Suppressor macrophage treated with lipopolysaccharide for 4 hours (primary cell): ENCODE results near the gene ADIPOR2.
A peak's percentile ranks its signal among the peaks of the same experiment; 100 is the strongest.
"Not testable (repeated sequence)": the region's sequence is repeated elsewhere in the genome, so short reads cannot be mapped to it uniquely, and the experiment has no call there.

Experiments
- DNase-seq: peaks from one replicate; pipeline ENCODE4 v3.0.0-alpha.2; 2020

ADIPOR2 gene

GRCh38 chr12:1666215-1666614 lies 24.7 kb upstream of the ADIPOR2 start:
- DNase-seq: no peak

DNA sequence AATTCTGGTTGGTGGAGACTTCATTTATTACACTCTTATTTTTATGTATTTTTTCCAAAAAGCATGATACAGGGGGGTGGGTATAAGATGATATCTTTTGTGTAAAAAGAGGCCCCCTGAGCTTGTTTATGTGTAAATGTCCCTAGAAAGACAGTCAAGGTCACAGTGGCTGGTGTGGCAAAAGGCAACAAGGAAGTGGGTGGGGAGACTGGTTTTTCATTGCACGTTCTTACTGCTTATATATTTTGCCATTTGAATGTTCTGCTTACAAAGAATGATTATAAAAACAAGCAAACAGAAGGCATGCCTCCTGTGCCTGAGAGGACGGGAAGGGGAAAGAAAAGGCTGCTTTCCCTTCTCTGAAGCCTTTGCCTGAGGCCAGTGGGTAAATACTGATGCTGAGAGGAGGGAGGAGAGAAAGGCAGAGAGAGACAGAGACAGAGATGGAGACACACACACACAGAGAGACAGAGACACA lies 24.1 kb upstream of the ADIPOR2 start:
- no peak for DNase-seq

GRCh38 chr12:1668833-1669543 lies 21.9 kb upstream of the ADIPOR2 start:
- DNase-seq: peak; percentile 89

DNA sequence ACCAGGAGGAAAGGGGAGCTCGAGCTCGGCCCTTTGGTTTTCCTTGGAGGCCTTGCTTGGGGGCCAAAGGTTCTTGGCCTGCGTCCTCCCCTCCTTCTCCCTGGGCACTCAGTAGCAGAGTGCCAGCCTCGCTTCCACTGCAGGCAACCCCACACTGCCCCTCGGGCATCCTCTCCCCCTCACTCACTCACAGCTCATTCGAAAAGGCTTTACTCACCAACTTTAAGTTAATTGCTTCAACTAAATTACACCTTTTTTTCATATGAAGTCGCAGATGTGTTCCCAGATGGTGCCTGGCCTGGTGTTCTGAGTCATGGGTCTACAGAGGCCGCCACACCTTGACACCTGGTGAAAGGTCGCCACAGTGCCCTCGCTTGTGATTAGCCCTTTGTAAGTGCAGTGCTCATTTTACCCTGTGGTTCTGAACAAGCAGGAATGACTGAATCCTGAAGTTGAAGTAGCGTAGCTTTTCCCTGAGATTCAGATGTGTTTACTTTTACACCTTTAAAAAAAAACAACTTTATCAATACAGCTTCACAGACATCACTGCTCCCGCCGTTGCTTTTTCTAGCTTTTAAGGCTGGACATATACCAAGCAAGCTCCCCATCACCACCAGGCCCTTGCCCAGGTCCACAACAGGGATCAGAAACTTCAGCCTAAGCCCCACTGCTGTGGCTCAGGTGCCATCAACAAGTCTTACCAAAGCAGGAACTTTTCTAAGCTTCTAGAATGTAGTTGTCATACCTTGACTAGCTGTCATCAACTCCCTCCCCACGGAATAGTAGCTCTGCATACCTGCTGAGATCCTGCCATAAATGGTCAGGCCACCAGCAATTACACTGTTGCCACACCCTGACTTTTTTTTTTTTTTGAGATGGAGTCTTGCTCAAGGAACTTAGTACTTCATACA lies 20.3 kb upstream of the ADIPOR2 start:
- no peak for DNase-seq

DNA sequence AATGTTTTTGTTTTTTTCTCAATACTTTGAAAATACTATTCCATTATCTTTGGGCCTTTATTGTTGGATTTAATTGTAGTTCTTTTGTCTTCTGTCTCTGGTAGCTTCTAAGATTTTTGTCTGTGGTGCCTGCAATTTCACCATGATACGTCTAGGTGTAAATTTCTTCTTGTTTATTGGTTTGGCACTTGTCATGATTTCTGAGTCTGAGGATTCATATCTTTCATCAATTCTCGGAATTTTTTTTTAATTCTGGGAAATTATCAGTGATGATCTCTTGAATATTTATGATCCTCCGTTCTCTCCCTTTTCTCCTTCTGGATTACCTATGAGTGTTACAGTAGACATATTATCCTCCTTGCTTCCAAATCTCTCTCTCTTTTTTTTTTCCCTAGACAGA lies 14.8 kb upstream of the ADIPOR2 start:
- no peak for DNase-seq

GRCh38 chr12:1680804-1681492 lies 9.9 kb upstream of the ADIPOR2 start:
- DNase-seq: no peak

- no peak for DNase-seq
Observed at GRCh38 chr12:1681493-1681807, 9.4 kb upstream of the ADIPOR2 start.

- DNase-seq: peak; percentile 16
Observed at GRCh38 chr12:1688086-1688710, 2.7 kb upstream of the ADIPOR2 start.

DNA sequence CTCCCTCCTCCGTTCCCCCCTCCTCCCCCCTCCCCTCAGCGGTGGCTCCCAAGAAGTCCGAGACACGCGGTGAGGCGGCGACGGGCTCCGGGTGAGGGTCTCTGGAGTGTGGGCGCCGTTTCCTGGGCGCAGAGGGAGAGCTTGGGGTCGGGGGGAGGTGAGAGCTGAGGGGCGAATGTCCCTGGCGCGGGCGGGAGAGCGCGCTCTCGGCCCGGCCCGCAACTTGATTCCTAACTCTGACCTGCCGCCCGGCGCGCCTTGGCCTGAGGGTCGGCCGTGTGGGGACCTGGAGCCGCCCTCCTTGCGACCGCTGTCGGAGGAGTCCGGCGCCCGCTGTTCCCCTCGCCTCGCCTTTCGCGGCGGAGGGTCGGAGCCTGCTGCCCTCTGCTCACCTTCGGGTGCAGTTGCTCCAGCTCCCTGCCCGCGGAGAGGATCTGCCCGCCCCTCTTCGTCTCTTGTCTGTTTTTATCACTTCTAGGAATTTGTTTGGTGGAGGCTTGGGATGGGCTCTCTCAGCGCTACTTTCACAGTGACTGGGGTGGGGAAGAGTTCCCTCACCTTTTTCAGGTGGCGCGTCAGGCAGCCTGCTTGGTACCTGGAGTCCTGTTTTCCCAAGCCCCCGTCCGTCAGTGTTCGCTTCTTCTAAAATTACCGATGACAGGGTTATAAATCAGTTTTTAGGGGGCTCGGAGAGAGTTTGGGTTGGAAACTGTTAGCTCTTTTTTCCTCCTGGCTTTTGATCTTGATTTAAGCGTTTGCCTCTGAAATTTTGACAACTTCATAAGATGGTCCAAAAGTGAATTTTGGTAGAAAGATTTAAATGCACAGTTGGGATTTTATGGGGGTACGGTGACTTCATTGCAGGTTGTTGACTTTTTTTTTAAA lies 495 bp downstream of the ADIPOR2 start:
- peak; percentile 42 for DNase-seq

DNA sequence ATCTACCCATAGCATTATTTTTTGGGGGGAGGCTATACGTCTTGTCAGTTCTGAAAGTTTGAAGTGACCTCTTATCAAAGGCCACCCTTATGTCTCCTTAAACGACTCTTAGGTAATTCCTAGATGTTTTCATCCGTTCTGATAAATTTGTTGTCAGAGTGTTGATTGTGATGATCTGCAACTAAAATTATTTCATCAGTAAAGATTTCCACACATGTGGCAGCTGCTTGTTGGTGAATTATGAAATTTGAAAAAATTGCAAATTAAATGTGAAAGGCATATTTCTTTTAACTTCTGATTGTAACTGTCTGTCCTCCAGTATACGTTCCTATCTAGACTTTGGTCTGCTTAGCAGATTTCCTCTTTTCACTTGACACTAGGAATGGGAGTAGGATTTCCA lies 1.4 kb downstream of the ADIPOR2 start:
- DNase-seq: peak; percentile 56

- peak; percentile 71 for DNase-seq
Observed at GRCh38 chr12:1692895-1693610, 2.2 kb downstream of the ADIPOR2 start.

DNA sequence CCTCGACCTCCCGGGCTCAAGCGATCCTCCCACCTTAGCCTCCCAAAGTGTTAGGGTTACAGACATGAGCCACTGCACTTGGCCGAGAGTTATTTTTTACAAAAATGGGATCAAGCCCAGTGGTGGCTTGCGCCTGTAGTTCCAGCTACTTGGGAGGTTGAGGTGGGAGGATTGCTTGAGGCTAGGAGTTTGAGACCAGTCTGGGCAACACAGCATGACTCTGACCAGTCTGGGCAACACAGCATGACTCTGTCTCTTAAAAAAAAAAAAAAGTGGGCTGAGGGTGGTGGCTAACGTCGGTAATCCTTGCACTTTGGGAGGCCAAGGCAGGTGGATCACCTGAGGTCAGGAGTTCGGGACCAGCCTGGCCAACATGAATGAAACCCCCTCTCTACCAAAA lies 4.2 kb downstream of the ADIPOR2 start:
- not testable (repeated sequence) for DNase-seq

DNA sequence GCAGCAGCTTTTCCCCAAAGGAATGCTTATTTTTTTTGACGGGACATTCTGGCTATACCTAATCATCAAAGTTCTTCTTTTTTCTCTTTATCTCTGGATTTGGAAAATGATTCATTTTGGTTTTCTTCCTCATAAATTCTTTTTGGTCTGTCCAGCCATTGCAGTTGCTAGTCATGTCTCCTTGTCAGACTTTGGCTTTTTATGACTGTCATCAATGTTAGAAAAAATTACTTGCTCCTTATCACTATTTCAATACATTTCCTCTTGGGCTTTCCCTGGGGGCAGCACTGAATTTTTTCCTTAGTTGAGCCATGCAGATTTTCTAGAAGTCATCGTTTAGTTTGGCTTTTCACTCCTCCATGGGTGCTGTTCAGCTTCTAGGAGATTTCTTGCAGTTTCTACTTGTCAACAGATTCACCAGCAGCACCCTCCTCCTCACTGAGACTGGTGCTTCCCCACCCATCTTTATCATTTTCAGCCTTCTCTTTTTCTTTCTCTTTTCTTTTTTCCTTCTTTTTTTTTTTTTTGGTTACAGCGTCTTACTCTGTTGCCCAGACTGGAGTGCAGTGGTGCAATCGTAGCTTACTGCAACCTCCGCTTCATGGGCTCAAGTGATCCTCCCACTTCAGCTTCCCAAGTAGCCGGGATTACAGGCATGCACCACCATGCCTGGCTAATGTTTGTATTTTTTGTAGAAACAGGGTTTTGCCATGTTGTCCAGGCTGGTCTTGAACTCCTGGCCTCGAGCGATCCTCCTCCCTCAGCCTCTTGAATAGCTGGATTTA lies 5.2 kb downstream of the ADIPOR2 start:
- DNase-seq: peak; percentile 43

- no peak for DNase-seq
Observed at GRCh38 chr12:1696800-1697199, 5.9 kb downstream of the ADIPOR2 start.

DNA sequence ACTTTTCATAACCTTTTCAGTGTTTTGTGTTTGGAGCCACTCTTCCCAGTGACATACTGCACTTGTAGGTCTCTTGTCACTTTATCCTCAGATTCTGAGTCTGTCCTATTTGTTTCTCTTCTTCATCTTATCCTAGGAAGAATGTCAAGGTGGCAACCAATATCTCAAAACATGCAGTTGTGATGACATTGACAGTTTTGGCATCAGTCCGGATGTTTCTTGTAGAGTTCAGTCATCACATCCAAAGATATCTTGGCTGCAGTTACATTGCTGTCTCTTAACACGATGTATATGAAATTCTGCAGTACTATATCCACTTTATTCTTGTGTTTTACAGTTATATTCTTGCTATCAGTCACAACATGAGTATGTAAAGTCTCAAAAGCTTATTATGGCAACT lies 6.4 kb downstream of the ADIPOR2 start:
- DNase-seq: no peak

DNA sequence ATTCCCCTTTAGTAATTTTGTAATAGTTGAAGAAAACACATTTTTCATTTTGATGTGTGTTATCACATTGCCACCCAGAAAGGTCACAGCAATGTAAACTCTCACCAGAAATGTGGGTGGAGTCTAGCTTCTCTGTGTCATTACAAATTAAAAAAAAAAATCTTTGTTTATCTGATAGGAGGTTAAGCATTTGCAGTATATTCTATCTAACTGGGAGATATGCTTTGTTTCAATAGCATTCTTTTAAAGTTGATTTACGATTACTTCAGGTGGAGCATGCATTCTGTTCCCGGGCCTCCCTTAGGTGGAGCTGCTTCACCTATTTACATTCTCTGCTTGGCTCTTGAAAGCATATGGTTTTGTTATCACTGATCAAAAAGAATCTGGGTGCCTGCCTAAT lies 7.8 kb downstream of the ADIPOR2 start:
- DNase-seq: no peak

DNA sequence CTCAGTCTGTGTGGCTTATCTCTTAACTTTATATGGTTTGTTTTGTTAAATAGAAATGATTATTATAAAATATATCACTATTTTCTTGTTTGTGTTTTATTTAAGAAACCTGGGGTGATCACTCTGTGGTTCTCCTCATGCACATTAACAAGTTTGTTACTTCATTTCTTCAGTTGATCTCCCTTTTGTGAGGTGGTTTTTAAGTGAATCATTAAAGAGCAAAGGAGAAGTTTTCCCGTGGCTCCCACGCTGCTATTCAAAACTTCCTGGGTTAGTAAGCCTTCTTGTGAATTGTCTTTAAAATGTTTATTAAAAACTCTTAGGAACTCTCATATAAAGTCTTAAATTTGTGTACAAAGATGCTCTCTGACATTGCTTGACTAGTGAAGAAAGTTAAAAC lies 11.8 kb downstream of the ADIPOR2 start:
- DNase-seq: peak; percentile 48

GRCh38 chr12:1703771-1704722 lies 13.2 kb downstream of the ADIPOR2 start:
- DNase-seq: no peak
